Activated CD8-positive, alpha-beta T cell treated with anti-CD3 and anti-CD28 coated beads for 36 hours (primary cell): ENCODE data around the gene FBXL13. TPM values are rescaled to one million over a fixed set of nuclear protein-coding genes. Genes with fewer than 3 reads are reported as not detected.

Experiments
- ATAC-seq: fragments of 200-7000 bp; cut with Tn5 transposase; one replicate; pipeline ENCODE4 v1.10.0; 2021; ENCODE audit warnings: mild to moderate bottlenecking, moderate library complexity
- CTCF ChIA-PET: fragments of 350-600 bp; sonication (Branson Sonifier 250); formaldehyde crosslinking; loops from one replicate; lab custom pipeline; 2021; ENCODE audit warnings: antibody characterized with exemption; lab: Charles Lee
- POLR2A ChIA-PET: fragments of 350-600 bp; sonication (Branson Sonifier 250); formaldehyde crosslinking; loops from one replicate; lab custom pipeline; 2021; ENCODE audit warnings: antibody characterized with exemption; lab: Charles Lee
- DNase-seq: peaks from one replicate; pipeline ENCODE4 v3.0.0-alpha.2; 2020
- H3K27ac Mint-ChIP-seq: one replicate; pipeline ENCODE4 v1.8.0; 2021; ENCODE audit warnings: mild to moderate bottlenecking, mixed read lengths
- H3K27me3 Mint-ChIP-seq: one replicate; pipeline ENCODE4 v1.8.0; 2021; ENCODE audit warnings: mixed read lengths
- H3K36me3 Mint-ChIP-seq: one replicate; pipeline ENCODE4 v1.8.0; 2021; ENCODE audit warnings: low read depth, mixed read lengths
- H3K4me1 Mint-ChIP-seq: one replicate; pipeline ENCODE4 v1.8.0; 2021; ENCODE audit warnings: low read depth, mixed read lengths
- H3K4me3 Mint-ChIP-seq: one replicate; pipeline ENCODE4 v1.8.0; 2021; ENCODE audit warnings: mild to moderate bottlenecking, moderate library complexity, mixed read lengths
- H3K9me3 Mint-ChIP-seq: one replicate; pipeline ENCODE4 v1.8.0; 2021; ENCODE audit warnings: mixed read lengths
- CTCF ChIP-seq: fragments of 200-600 bp; IDR thresholded peaks from one replicate; pipeline ENCODE4 v1.8.0; 2022; ENCODE audit warnings: antibody characterized with exemption, mild to moderate bottlenecking
- intact Hi-C: fragments of 100-400 bp; cut with micrococcal nuclease; formaldehyde crosslinking; loops from one replicate; pipeline ENCODE4 v1.10.0; 2022
- total RNA-seq, 2 experiments: library from RNA; stranded (reverse); gene quantifications; one replicate each; pipeline ENCODE4 v1.2.3, GENCODE V29; 2021

The FBXL13 gene
- total RNA-seq, 2 experiments from 2014 or later: 0.96 to 1.4 TPM

- intact Hi-C loops: no loop called here
- TF ChIP-seq CTCF: no peak
- Mint-ChIP-seq H3K36me3 (no peaks in the 10 kb centered on the region), H3K27me3 (no peaks in the 10 kb centered on the region), H3K4me3 (no peak overlapping the region), H3K27ac (no peak overlapping the region), H3K9me3 (no peaks in the 10 kb centered on the region), H3K4me1 (no peaks in the 10 kb centered on the region)
- no peak for ATAC-seq
- POLR2A ChIA-PET: no interaction called here
- CTCF ChIA-PET: no interaction called here
- DNase-seq: no peak
Measured at GRCh38 chr7:102933763-102934162, 140.8 kb downstream of the FBXL13 start.

GRCh38 chr7:102931757-102932156, 142.8 kb downstream of the FBXL13 start:
- no peak for TF ChIP-seq CTCF
- intact Hi-C loops: no loop called here
- Mint-ChIP-seq H3K4me3 (no peak overlapping the region), H3K27me3 (no peaks in the 10 kb centered on the region), H3K9me3 (no peaks in the 10 kb centered on the region), H3K4me1 (no peaks in the 10 kb centered on the region), H3K36me3 (no peaks in the 10 kb centered on the region), H3K27ac (no peak overlapping the region)
- POLR2A ChIA-PET: no interaction called here
- CTCF ChIA-PET: no interaction called here
- DNase-seq: no peak
- ATAC-seq: no peak

- Mint-ChIP-seq H3K27ac (no peak overlapping the region), H3K4me1 (no peaks in the 10 kb centered on the region), H3K36me3 (no peaks in the 10 kb centered on the region), H3K9me3 (no peaks in the 10 kb centered on the region), H3K4me3 (no peak overlapping the region), H3K27me3 (no peaks in the 10 kb centered on the region)
- intact Hi-C loops: no loop called here
- ChIA-PET POLR2A (no interaction called here), CTCF (interaction anchor here (1.0 kb wide), 2 partner anchors 8 to 12 kb away, joined by 3 read pairs; no protein-coding TSS in a partner anchor)
- TF ChIP-seq CTCF: no peak
- ATAC-seq (no peak), DNase-seq (no peak)
Measured at GRCh38 chr7:102927312-102927933, 147.2 kb downstream of the FBXL13 start.

- POLR2A ChIA-PET: no interaction called here
- CTCF ChIA-PET: interaction anchor here (1.0 kb wide), 2 partner anchors 13 to 136 kb away, joined by 3 read pairs; no protein-coding TSS in a partner anchor
- Mint-ChIP-seq H3K27ac (no peak overlapping the region), H3K4me1 (no peaks in the 10 kb centered on the region), H3K36me3 (no peaks in the 10 kb centered on the region), H3K27me3 (no peaks in the 10 kb centered on the region), H3K4me3 (no peak overlapping the region), H3K9me3 (no peaks in the 10 kb centered on the region)
- DNase-seq (no peak), ATAC-seq (no peak)
- intact Hi-C loops: no loop called here
- TF ChIP-seq CTCF: no peak
Measured at GRCh38 chr7:102926783-102927140, 147.8 kb downstream of the FBXL13 start.

- DNase-seq (no peak), ATAC-seq (no peak)
- H3K27ac Mint-ChIP-seq: no peak overlapping the region
- no peaks in the 10 kb centered on the region for H3K9me3 Mint-ChIP-seq
- intact Hi-C loops: no loop called here
- H3K4me1 Mint-ChIP-seq: no peaks in the 10 kb centered on the region
- ChIA-PET CTCF (interaction anchor here (1.0 kb wide), 2 partner anchors 13 to 136 kb away, joined by 3 read pairs; no protein-coding TSS in a partner anchor), POLR2A (interaction anchor here (0.7 kb wide), 1 partner anchor 1613 kb away, joined by 4 read pairs; no protein-coding TSS in a partner anchor)
- no peak overlapping the region for H3K4me3 Mint-ChIP-seq
- no peaks in the 10 kb centered on the region for H3K27me3 Mint-ChIP-seq
- no peak for TF ChIP-seq CTCF
- no peaks in the 10 kb centered on the region for H3K36me3 Mint-ChIP-seq
Measured at GRCh38 chr7:102925976-102926782, 148.4 kb downstream of the FBXL13 start.
